Stimulated activated CD4-positive, alpha-beta T cell treated with anti-CD3 and anti-CD28 coated beads, Interleukin-4, amount 100 ng/mL, for 48 hours (primary cell): ENCODE measurements around the gene DAP.
"Not testable (repeated sequence)": the region's sequence is repeated elsewhere in the genome, so short reads cannot be mapped to it uniquely, and the experiment has no call there.

Experiments used
- DNase-seq, 2 donors: peaks; one replicate each; pipeline ENCODE4 v3.0.0-alpha.2; 2020; ENCODE audit warnings: low read depth in 2 of 2

The DAP gene

DNA sequence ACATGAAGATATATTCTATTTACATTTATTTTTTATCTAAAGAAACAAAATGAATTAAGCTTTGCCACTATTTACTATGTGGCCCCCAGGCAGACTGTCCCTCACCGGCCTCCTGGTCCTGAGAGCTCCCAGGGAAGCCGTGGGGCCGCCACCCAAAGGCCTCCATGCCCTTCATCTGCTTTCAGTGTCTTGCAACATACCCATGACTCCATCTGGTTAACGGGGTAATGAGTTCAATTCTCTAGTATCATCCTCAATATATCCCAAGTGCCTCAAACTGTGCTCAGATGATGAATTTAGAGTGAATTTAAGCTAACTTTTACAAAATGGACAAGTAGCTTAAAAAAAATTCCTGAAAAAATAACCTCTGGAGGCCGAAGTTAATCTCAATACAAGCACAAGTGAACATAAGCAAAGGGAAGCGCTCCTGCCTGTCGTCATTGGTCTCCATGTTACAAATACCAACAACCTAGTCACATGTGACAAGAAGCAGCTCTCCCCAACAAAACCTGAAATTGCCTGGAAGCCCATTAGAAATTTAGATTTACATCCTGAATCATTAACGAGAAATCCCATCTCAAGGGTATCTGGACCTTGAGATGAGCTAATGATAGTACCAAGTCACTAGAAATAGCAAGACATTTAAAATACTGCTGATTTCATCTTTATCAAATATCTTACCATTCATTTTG, 26.1 kb downstream of the DAP start:
- no peak for DNase-seq

DNA sequence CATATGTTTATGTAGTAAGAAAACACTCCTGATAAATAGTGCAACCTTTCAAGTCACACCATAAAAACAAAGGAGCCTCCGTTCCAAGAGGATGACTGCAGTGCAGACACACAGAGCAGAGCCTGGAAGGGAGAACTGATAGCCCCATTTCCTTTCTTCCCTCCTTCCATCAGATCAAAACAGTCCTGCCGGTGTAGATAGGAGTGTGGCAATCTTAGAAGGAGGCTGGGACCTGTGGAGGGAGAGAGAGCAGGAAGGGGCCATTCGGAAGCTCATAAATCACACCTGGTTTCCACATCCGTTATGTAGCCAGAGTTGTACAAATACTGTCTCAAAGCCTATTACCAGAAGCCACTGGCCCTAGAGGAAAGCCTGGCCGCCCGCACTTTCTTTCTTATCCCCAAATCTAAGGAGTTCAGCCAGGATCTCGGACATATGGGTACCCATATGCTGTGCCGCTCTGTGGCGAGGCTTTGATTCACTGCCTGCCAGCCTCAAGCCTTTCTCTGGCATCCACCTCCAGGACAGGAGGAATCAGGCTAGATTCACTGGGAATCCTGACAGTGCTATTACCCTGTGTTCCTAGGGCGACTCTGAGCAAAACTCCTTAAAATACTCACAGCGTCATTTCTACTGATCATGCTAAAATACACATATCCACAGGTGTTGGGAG, 26.9 kb downstream of the DAP start:
- DNase-seq: no peak

GRCh38 chr5:10733426-10733825, 27.6 kb downstream of the DAP start:
- no peak for DNase-seq

- DNase-seq: no peak
Measured at GRCh38 chr5:10731913-10732312, 29.1 kb downstream of the DAP start.

DNA sequence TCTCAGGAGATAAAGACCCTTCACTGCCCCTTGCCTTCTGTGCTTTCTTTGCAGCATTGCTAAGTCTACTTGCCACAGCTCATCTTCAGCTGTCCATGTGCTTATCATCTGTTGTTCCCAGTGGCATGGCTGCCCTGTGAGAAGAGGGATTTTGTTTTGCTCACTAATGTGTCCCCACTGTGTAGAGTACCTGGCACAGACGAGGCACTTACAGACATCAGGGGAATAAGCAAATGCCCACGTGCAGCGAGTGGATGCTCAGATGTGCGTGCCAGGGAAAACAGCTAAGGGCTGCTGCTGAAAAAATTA, 31.0 kb downstream of the DAP start:
- DNase-seq: no peak

DNA sequence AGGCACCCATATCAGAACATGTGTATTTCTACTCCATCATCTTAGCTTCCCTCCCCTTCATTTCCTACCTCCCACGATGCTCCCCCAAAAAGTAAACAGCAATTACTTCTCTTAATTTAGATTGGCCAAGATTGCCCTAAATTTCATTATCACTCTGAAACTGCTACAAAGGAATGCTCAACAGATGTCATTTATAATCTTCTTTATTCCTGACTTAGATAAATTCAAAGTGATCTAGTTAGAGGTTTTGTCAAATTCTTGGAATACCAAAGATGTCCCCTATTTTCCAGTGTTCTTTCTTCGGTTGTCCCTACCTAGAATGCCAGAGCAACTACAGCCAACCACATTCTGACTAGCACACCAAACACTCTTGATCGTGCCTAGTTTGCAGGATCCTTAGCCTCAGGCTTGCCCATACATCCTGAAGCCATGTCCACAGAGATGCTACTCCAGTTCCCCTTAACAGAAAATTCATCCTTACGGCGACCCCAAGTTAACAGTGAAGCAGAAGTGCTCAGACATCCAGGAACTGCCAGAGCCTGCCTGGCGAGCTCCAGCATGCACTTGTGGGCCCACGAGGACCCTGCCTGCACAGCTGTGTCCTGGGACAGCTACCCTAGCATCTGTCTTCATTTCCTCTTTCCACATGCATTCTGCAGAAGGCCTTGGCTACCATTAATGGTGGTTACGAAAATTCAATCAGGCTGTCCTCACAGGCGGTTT, 31.6 kb downstream of the DAP start:
- DNase-seq: no peak

GRCh38 chr5:10728679-10729078, 32.4 kb downstream of the DAP start:
- no peak for DNase-seq

DNA sequence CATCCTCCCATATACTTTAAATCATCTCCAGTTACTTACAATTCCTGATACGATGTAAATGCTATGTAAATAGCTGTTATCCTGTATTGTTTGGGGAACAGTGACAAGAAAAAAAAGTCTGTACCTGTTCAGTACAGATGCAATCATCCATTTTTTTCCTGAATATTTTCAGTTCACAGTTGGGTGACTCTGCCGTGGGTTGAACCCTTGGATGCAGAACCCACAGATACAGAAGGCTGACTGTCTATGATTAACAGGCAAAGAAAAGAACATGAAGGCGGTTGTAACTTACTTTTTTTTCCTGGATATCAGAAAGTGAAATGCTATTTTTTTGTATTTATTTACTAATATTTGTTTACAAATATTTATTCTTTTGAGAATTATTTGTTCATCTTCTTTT, 33.2 kb downstream of the DAP start:
- DNase-seq: no peak

GRCh38 chr5:10726913-10727517, 34.0 kb downstream of the DAP start:
- no peak for DNase-seq

- DNase-seq: no peak
Measured at GRCh38 chr5:10726179-10726912, 34.7 kb downstream of the DAP start.

DNA sequence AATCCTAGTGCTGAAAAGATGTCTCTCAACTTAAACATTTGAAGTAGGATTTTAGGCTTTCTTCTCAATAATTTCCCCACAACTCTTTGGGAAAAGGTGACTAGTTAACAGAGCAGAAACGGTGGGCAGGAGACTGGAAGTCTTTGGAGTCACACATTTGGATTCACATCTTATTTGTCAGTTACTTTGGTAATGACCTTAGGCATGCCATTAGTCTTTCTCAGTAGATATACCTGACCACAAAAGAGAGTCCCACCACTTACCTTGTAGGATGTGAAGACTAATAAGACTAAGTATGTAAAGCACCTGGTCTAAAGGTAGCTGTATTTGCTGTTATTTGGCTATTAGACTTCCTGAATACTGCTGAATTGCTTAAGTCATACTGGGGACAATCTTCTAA, 35.4 kb downstream of the DAP start:
- no peak for DNase-seq

DNA sequence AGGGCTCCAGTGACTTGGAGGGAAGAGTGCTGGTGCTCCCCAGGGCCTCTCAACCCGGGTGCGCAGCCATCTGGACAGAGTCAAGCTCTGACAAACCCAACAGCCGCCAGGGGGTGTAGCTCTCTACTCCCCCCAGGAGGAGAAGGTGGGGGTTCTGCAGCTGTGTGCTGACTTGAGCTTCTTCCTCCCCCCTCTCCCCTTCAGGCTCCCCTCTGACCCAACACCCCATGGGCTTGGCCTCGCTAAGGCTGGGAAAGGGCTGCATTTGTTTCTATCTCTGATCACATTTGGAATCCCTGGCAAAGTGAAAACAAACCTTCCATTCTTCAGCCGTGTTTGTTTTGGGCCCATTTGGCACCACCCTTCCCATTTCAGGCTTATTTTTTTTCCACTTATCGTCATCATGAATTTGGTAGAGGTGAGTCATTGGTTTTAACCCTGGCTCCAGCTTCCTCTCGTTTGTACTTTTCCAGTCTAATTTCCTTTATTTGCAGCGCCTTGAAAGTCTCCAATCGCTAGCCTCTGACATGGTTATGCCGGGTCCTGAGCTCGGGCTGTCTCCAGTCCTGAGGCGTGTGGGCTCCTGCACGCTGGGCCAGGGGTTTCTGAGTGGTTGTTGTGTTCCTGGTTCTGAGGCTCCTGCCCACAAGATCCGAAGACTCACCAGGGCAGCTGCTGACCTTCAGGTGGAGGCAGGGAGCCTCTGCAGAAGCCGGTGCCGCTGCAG, 36.1 kb downstream of the DAP start:
- DNase-seq: no peak

DNA sequence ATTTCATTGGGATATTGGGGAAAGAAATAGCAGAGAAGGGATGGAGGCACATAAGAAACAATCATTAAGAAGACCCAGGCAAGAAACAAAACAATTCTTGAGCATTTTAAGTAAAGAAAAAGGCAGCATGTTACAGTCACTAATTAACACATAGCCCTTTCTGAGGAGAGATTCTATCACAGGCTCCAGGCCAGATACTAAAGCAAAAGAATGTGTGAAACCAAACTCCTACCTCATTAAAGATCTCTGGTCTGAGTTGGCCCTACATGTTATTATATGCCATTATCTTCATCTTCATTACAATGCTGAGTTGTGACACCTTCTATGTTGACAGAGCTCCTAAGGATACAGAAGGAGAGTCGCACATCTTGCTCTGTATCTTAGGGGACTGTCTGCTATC, 37.5 kb downstream of the DAP start:
- DNase-seq: no peak

DNA sequence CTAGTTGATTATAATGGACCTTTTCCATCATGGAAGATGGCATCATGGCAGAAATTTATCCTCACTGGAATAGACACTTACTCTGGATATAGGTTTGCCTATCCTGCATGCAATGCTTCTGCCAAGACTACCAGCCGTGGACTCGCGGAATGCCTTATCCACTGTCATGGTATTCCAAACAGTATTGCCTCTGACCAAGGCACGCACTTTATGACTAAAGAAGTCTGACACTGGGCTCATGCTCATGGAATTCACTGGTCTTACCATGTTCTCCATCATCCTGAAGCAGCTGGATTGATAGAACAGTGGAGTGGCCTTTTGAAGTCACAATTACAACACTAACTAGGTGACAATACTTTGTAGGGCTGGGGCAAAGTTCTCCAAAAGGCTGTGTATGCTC, 40.3 kb downstream of the DAP start:
- not testable (repeated sequence) for DNase-seq

DNA sequence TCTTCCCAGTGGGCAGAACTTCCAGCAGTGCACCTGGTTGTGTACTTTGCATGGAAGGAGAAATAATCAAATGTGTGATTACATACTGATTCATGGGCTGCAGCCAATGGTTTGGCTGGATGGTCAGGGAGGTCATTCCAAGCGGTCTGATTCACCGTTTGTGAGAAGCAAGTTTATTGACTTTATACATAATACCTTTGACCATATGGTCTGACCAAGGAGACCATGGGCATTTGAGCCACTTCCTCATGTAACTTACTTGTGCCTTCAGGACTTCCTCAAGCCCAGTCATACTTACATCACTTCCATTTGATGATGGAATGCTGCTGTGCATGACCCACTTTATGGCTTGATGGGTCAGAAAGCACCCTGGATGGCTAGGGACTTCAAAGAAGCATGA, 41.1 kb downstream of the DAP start:
- no peak for DNase-seq

DNA sequence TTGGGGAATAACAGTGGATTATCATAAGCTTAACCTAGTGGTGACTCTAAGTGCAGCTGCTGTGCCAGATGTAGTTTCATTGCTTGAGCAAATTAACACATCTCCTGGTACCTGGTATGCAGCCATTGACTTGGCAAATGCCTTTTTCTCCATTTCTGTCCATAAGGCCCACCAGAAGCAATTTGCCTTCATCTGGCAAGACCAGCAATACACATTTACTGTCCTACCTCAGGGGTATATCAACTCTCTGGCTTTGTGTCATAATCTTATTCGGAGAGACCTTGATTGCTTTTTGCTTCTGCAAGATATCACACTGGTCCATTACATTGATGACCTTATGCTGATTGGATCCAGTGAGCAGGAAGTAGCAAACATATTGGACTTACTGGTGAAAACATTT, 42.4 kb downstream of the DAP start:
- DNase-seq: not testable (repeated sequence)

- DNase-seq: not testable (repeated sequence)
Measured at GRCh38 chr5:10716825-10717224, 44.2 kb downstream of the DAP start.

GRCh38 chr5:10715605-10716290, 45.3 kb downstream of the DAP start:
- no peak for DNase-seq

- DNase-seq: no peak
Measured at GRCh38 chr5:10712574-10713366, 48.3 kb downstream of the DAP start.

DNA sequence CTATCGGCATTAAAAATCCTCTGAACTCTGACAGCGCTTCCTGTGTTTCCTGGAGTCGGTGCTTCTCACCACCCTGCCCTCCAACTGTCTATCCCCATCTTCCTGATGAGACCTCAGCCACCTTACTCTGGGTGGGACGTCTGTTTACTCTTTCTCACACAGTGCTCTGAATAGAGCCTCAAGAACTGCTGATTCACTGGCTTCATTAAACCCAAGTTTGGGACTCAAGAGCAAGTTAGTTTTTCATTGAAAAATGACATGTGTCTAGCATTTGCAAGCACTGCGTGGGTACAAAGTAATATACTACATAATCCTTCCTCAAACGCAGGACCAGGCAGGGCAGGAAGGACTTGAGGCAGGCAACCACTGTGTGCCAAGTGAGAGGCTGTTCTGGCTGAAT, 49.5 kb downstream of the DAP start:
- no peak for DNase-seq
